SH-SY5Y (cell line): ENCODE measurements around the gene PGS1.

Experiments
- GATA2 ChIP-seq: IDR thresholded peaks from 2 replicates; pipeline ENCODE4 v1.6.1; 2011; ENCODE audit warnings: mild to moderate bottlenecking, low read depth, low read length
- GATA3 ChIP-seq: IDR thresholded peaks from 2 replicates; pipeline ENCODE4 v1.6.1; 2011; ENCODE audit warnings: low read depth, mild to moderate bottlenecking, low read length, moderate library complexity

- TF ChIP-seq GATA3, result no peak
- TF ChIP-seq GATA2, result no peak
These were observed 26.9 kb upstream of the PGS1 start for GRCh38 chr17:78351449-78352006.
